DOHH2 (cell line): ENCODE measurements around the gene ZDHHC17.

Experiments
- EZH2phosphoT487 ChIP-seq: fragments of 200-600 bp; sonication (generic); IDR thresholded peaks from 2 replicates; pipeline ENCODE4 v1.6.1; 2017; ENCODE audit warnings: borderline replicate concordance, mild to moderate bottlenecking, antibody characterized with exemption, low read length, moderate library complexity, mixed read lengths
- TF ChIP-seq, protein P1 (sequence below): fragments of 200-600 bp; sonication (generic); IDR thresholded peaks from one replicate; pipeline ENCODE4 v1.5.1; 2014; ENCODE audit warnings: antibody characterized with exemption, mild to moderate bottlenecking, low read depth, low read length; ENCODE audit not compliant: poor library complexity, severe bottlenecking

DNA sequence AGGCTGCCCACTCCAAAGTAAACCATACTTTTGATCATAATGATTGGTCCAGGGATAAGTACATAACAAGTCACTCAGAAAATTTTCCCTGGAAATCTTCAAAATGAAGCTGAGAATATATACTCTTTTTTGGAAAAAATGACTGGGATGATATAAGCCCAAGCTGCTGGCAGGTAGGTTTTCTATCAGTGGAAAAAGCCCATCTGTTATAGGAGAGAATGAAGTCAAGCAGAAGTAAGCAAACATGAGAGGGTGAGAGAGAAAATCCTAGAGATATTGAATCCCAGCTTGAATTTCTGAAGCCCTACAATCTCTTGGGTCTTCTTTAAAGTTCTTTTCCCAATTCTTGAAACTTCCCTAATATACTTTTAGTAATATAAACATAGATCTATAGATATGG, 37.3 kb upstream of the ZDHHC17 start:
- TF ChIP-seq, protein P1, sequence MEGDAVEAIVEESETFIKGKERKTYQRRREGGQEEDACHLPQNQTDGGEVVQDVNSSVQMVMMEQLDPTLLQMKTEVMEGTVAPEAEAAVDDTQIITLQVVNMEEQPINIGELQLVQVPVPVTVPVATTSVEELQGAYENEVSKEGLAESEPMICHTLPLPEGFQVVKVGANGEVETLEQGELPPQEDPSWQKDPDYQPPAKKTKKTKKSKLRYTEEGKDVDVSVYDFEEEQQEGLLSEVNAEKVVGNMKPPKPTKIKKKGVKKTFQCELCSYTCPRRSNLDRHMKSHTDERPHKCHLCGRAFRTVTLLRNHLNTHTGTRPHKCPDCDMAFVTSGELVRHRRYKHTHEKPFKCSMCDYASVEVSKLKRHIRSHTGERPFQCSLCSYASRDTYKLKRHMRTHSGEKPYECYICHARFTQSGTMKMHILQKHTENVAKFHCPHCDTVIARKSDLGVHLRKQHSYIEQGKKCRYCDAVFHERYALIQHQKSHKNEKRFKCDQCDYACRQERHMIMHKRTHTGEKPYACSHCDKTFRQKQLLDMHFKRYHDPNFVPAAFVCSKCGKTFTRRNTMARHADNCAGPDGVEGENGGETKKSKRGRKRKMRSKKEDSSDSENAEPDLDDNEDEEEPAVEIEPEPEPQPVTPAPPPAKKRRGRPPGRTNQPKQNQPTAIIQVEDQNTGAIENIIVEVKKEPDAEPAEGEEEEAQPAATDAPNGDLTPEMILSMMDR: no peak
- TF ChIP-seq EZH2phosphoT487: no peak
